GM23338 (cell line): Measurements from ENCODE around the gene EDN2. TPM values are rescaled to one million over a fixed set of nuclear protein-coding genes. Genes with fewer than 3 reads are reported as not detected.

ENCODE experiments used
- ATAC-seq: fragments of 200-7000 bp; cut with Tn5 transposase; 3 replicates; pipeline ENCODE4 v1.9.1; 2020
- DNase-seq: peaks from one replicate; pipeline ENCODE4 v3.0.0-alpha.2; 2015; ENCODE audit warnings: low spot score
- H2AFZ ChIP-seq: fragments of 200-600 bp; sonication (generic); 2 replicates; pipeline ENCODE4 v1.8.0; 2016; ENCODE audit warnings: antibody characterized with exemption, mild to moderate bottlenecking, moderate library complexity
- H3F3A ChIP-seq: fragments of 200-600 bp; sonication (generic); replicated peaks from 2 replicates; pipeline ENCODE4 v1.8.0; 2017; ENCODE audit warnings: antibody characterized with exemption, mixed run types, low read depth
- H3K27ac ChIP-seq: fragments of 200-600 bp; sonication (generic); 2 replicates; pipeline ENCODE4 v1.6.1; 2016; ENCODE audit warnings: low read depth
- H3K27me3 ChIP-seq: fragments of 200-600 bp; sonication (generic); 2 replicates; pipeline ENCODE4 v1.8.0; 2016; ENCODE audit warnings: mild to moderate bottlenecking, mixed run types, moderate library complexity; ENCODE audit not compliant: insufficient read depth
- H3K36me3 ChIP-seq: fragments of 200-600 bp; sonication (generic); 2 replicates; pipeline ENCODE4 v1.8.0; 2016; ENCODE audit warnings: mild to moderate bottlenecking; ENCODE audit not compliant: insufficient read depth
- H3K4me1 ChIP-seq: fragments of 200-600 bp; sonication (generic); 2 replicates; pipeline ENCODE4 v1.8.0; 2016; ENCODE audit warnings: mild to moderate bottlenecking, moderate library complexity; ENCODE audit not compliant: insufficient read depth
- H3K4me2 ChIP-seq: fragments of 200-600 bp; sonication (generic); 2 replicates; pipeline ENCODE4 v1.7.1; 2017; ENCODE audit warnings: mixed run types
- H3K4me3 ChIP-seq: fragments of 200-600 bp; sonication (generic); 2 replicates; pipeline ENCODE4 v1.6.1; 2016; ENCODE audit warnings: mixed run types
- H3K79me2 ChIP-seq: fragments of 200-600 bp; sonication (generic); replicated peaks from 2 replicates; pipeline ENCODE4 v1.8.0; 2017; ENCODE audit warnings: mild to moderate bottlenecking; ENCODE audit not compliant: insufficient read depth
- H3K9me2 ChIP-seq: fragments of 200-600 bp; sonication (generic); 2 replicates; pipeline ENCODE4 v1.8.0; 2017; ENCODE audit not compliant: insufficient read depth
- H4K20me1 ChIP-seq: fragments of 200-600 bp; sonication (generic); replicated peaks from 2 replicates; pipeline ENCODE4 v1.8.0; 2017; ENCODE audit warnings: mild to moderate bottlenecking; ENCODE audit not compliant: insufficient read depth
- H3K27ac Mint-ChIP-seq: 2 replicates; pipeline ENCODE4 v1.8.0; 2020; ENCODE audit warnings: inconsistent platforms, mild to moderate bottlenecking, moderate library complexity, mixed read lengths
- H3K27me3 Mint-ChIP-seq: 3 replicates; pipeline ENCODE4 v1.8.0; 2022; ENCODE audit warnings: low read depth, mild to moderate bottlenecking, moderate library complexity, mixed read lengths, inconsistent platforms; ENCODE audit not compliant: insufficient read depth, poor library complexity
- H3K36me3 Mint-ChIP-seq: 3 replicates; pipeline ENCODE4 v1.8.0; 2021; ENCODE audit warnings: low read depth, mild to moderate bottlenecking, inconsistent platforms, moderate library complexity, mixed read lengths
- H3K4me1 Mint-ChIP-seq: 3 replicates; pipeline ENCODE4 v1.8.0; 2020; ENCODE audit warnings: mild to moderate bottlenecking, inconsistent platforms, mixed read lengths
- H3K4me3 Mint-ChIP-seq: 3 replicates; pipeline ENCODE4 v1.8.0; 2021; ENCODE audit warnings: moderate library complexity, mild to moderate bottlenecking, inconsistent platforms, mixed read lengths
- H3K9me3 Mint-ChIP-seq: 3 replicates; pipeline ENCODE4 v1.8.0; 2020; ENCODE audit warnings: moderate library complexity, mild to moderate bottlenecking, inconsistent platforms, mixed read lengths
- CREB1 ChIP-seq: fragments of 250-450 bp; sonication (Bioruptor Pico); IDR thresholded peaks from 2 replicates; pipeline ENCODE4 v1.5.0; 2020; ENCODE audit warnings: low read depth, mild to moderate bottlenecking, moderate library complexity
- ETS1 ChIP-seq: IDR thresholded peaks from 2 replicates; pipeline ENCODE4 v1.6.1; 2016; ENCODE audit warnings: antibody characterized with exemption
- EZH2 ChIP-seq: fragments of 200-600 bp; sonication (generic); IDR thresholded peaks from one replicate; pipeline ENCODE4 v1.8.0; 2017; ENCODE audit warnings: antibody characterized with exemption, mild to moderate bottlenecking, low read depth; ENCODE audit not compliant: unreplicated experiment
- EZH2phosphoT487 ChIP-seq: fragments of 200-600 bp; sonication (generic); IDR thresholded peaks from one replicate; pipeline ENCODE4 v1.8.1; 2018; ENCODE audit warnings: antibody characterized with exemption; ENCODE audit not compliant: unreplicated experiment
- JUNB ChIP-seq: IDR thresholded peaks from one replicate; pipeline ENCODE4 v1.6.1; 2016; ENCODE audit warnings: antibody characterized with exemption; ENCODE audit not compliant: unreplicated experiment
- NANOG ChIP-seq: IDR thresholded peaks from 2 replicates; pipeline ENCODE4 v1.6.1; 2016; ENCODE audit warnings: antibody characterized with exemption, borderline replicate concordance
- POLR2AphosphoS5 ChIP-seq: IDR thresholded peaks from 2 replicates; pipeline ENCODE4 v1.6.1; 2016; ENCODE audit warnings: antibody characterized with exemption, low read depth
- REST ChIP-seq: IDR thresholded peaks from one replicate; pipeline ENCODE4 v1.6.1; 2018; ENCODE audit warnings: antibody characterized with exemption; ENCODE audit not compliant: unreplicated experiment
- STAT1 ChIP-seq: IDR thresholded peaks from one replicate; pipeline ENCODE4 v1.6.1; 2016; ENCODE audit warnings: antibody characterized with exemption; ENCODE audit not compliant: unreplicated experiment
- ZNF114 ChIP-seq: fragments of 250-450 bp; sonication (Bioruptor Pico); IDR thresholded peaks from 2 replicates; pipeline ENCODE4 v1.5.0; 2020; ENCODE audit warnings: mild to moderate bottlenecking, moderate library complexity
- ZNF331 ChIP-seq: fragments of 250-450 bp; sonication (Bioruptor Pico); IDR thresholded peaks from 2 replicates; pipeline ENCODE4 v1.5.0; 2020; ENCODE audit warnings: low read depth, mild to moderate bottlenecking, moderate library complexity
- polyA plus RNA-seq: library from polyadenylated mRNA; unstranded; fragments of >200 nt; fragmentation: Nextera tagmentation; extraction: Ambion mirVana; gene quantifications from 2 replicates; pipeline ENCODE4 v1.2.1, GENCODE V29; 2016
- total RNA-seq: library from RNA; depleted of rRNA; stranded (reverse); fragments of >200 nt; shearing (Covaris generic); gene quantifications from 2 replicates; pipeline ENCODE4 v1.2.3, GENCODE V29; 2014

The EDN2 gene
- total and polyA plus RNA-seq, 2 experiments from 2014 or later, result not detected

GRCh38 chr1:41525891-41526587 lies 41.6 kb upstream of the EDN2 start (continued):
- TF ChIP-seq REST (no peak), POLR2AphosphoS5 (no peak), ZNF331 (no peak)

GRCh38 chr1:41524676-41525675 lies 40.5 kb upstream of the EDN2 start:
- peaks cover 15% of the 10 kb centered on the region for H3K27me3 Mint-ChIP-seq
- H3K36me3 Mint-ChIP-seq, result peaks cover 3% of the 10 kb centered on the region; the same call in 2 of the 3 replicates
- no peak overlapping the region for H3K27ac ChIP-seq
- ATAC-seq, result no peak
- no peak overlapping the region for H2AFZ ChIP-seq
- H3K9me2 ChIP-seq, result no peaks in the 10 kb centered on the region
- H3K9me3 Mint-ChIP-seq, result peaks cover 20% of the 10 kb centered on the region
- no peaks in the 10 kb centered on the region for H3F3A ChIP-seq
- H4K20me1 ChIP-seq, result no peaks in the 10 kb centered on the region
- no peaks in the 10 kb centered on the region for H3K4me1 ChIP-seq
- peaks cover 6% of the 10 kb centered on the region; the same call in 2 of the 3 replicates for H3K4me1 Mint-ChIP-seq
- no peak overlapping the region for H3K4me3 ChIP-seq
- H3K36me3 ChIP-seq, result no peaks in the 10 kb centered on the region
- no peaks in the 10 kb centered on the region for H3K79me2 ChIP-seq
- DNase-seq, result no peak
- no peak overlapping the region for H3K4me2 ChIP-seq
- H3K4me3 Mint-ChIP-seq, result no peak overlapping the region
- H3K27me3 ChIP-seq, result no peaks in the 10 kb centered on the region
- H3K27ac Mint-ChIP-seq, result no peak overlapping the region
- TF ChIP-seq ZNF331, result no peak
- TF ChIP-seq NANOG, result no peak
- TF ChIP-seq STAT1, result no peak
- TF ChIP-seq EZH2phosphoT487, result no peak
- no peak for TF ChIP-seq JUNB
- TF ChIP-seq ETS1, result no peak
- no peak for TF ChIP-seq CREB1 (CRISPR knock-in tag)
- no peak for TF ChIP-seq ZNF114 (CRISPR knock-in tag)
- no peak for TF ChIP-seq REST
- TF ChIP-seq EZH2, result no peak
